ENCODE data around the gene RBFOX2. TPM values are rescaled to one million over a fixed set of nuclear protein-coding genes. Genes with fewer than 3 reads are reported as not detected.
A peak's percentile ranks its signal among the peaks of the same experiment; 100 is the strongest.

The RBFOX2 gene
- total and polyA plus RNA-seq, 10 of the 15 experiments (the other 5 are each of a cell fraction or from before 2014, with no cell fraction given) = 0.01 to 2.7 (median 0.17) TPM; not detected in 4

DNA sequence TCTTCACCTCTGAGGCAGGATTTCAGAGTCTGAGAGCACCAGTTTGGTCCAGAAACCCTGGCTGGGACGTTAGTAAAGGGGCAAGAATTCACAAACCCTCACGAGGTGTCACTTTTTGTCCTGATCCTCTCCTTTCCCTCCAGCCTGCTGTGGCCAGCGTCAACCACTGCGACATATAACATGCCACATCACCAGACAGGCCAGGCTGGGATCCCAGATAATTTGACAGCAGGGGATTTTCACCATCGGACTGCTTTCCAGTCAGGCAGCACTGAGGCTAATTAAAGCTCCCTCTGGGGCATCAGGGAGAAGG, 36.8 kb upstream of the RBFOX2 start:
- Histone ChIP-seq H3K27me3 (replicated peaks in 1 of 2; ENCODE audit: control insufficient read depth in 2 of 2, insufficient read depth in 2 of 2, low read length in 1 of 2) (no peaks in the 10 kb centered on the region; a peak in 1 of 4 replicates), H4K20me1 (ENCODE audit: control insufficient read depth, insufficient read depth) (no peaks in the 10 kb centered on the region), H3K9ac (ENCODE audit: control insufficient read depth, insufficient read depth, low read length) (no peak overlapping the region), H3K9me3 (replicated peaks; ENCODE audit: control insufficient read depth, insufficient read depth, low read length) (no peaks in the 10 kb centered on the region), H3K4me3 (no peak overlapping the region), H3K4me1 (ENCODE audit: control insufficient read depth, insufficient read depth, low read length) (no peaks in the 10 kb centered on the region; the same call in 1 of the 2 replicates), H3K27ac (ENCODE audit: control insufficient read depth, insufficient read depth) (no peak overlapping the region), H3K79me2 (ENCODE audit: control insufficient read depth, insufficient read depth, low read length) (no peaks in the 10 kb centered on the region), H2AFZ (ENCODE audit: control insufficient read depth, low read depth, low read length) (peak overlapping the region; percentile 76), H3K4me2 (ENCODE audit: control insufficient read depth, insufficient read depth) (peak overlapping the region; percentile 48), H3K36me3 (ENCODE audit: control insufficient read depth in 2 of 2, insufficient read depth in 2 of 2, low read length in 1 of 2) (no peaks in the 10 kb centered on the region)
- TF ChIP-seq SMAD5 (IDR thresholded peaks at IDR 0.05; ENCODE audit: low read depth) = no peak
- BruUV-seq (replicated peaks) = no TSS peak
- SMC1A ChIA-PET (ENCODE audit: uncharacterized antibody, unreplicated experiment) = interaction anchor here (0.7 to 2.8 kb wide), 8 partner anchors 41 to 438 kb away, joined by 3 to 15 read pairs (median 3); no protein-coding TSS in a partner anchor
- intact Hi-C loops (cut with micrococcal nuclease; ENCODE audit: unreplicated experiment) (loop anchor here (5.0 kb wide), 1 partner anchor 57 kb away; no protein-coding TSS in a partner anchor), in situ Hi-C loops (cut with MboI) (no loop called here)
- WGBS (ENCODE audit: insufficient coverage, insufficient replicate concordance, low lambda C conversion rate, missing lambda C conversion rate) = 40% methylated on average over 5 of the region's 5 CpGs
- RAD21 ChIA-PET (ENCODE audit: unreplicated experiment) = interaction anchor here (0.7 to 2.3 kb wide), 11 partner anchors 20 to 439 kb away, joined by 3 to 18 read pairs (median 4); partner anchors contain the start of gene APOL2
- FAIRE-seq (no peak), DNase-seq (ENCODE audit: low read depth, low spot score) (no peak), ATAC-seq (no peak; the same call in 2 of the 3 replicates)
- POLR2A ChIA-PET = no interaction called here
- CTCF ChIA-PET = interaction anchor here (0.6 to 2.8 kb wide), 64 partner anchors 9 to 714 kb away, joined by 3 to 35 read pairs (median 4); partner anchors contain the start of gene APOL2

DNA sequence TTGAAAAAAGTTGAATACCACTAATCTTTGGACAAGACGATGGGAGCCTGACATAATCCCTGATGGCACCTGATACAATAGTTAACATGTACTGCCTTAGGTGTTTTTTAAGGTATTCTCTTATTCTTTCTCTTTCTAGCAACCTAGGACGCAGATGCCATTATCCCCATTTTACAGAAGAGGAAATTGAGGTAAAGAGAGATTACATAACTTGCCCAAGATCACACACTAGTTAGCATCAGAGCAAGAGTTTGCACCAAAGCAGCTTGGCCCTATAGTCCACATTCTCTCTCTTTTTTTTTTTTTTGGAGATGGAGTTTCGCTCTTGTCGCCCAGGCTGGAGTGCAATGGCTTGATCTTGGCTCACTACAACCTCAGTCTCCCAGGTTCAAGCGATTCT, 35.7 kb upstream of the RBFOX2 start:
- Histone ChIP-seq H3K36me3 (ENCODE audit: control insufficient read depth in 2 of 2, insufficient read depth in 2 of 2, low read length in 1 of 2) (no peaks in the 10 kb centered on the region), H3K27ac (ENCODE audit: control insufficient read depth, insufficient read depth) (no peak overlapping the region), H3K4me1 (ENCODE audit: control insufficient read depth, insufficient read depth, low read length) (no peaks in the 10 kb centered on the region; the same call in 1 of the 2 replicates), H3K9me3 (replicated peaks; ENCODE audit: control insufficient read depth, insufficient read depth, low read length) (no peaks in the 10 kb centered on the region), H3K4me2 (ENCODE audit: control insufficient read depth, insufficient read depth) (no peak overlapping the region), H3K27me3 (replicated peaks in 1 of 2; ENCODE audit: control insufficient read depth in 2 of 2, insufficient read depth in 2 of 2, low read length in 1 of 2) (no peaks in the 10 kb centered on the region; a peak in 1 of 4 replicates), H3K4me3 (no peak overlapping the region), H2AFZ (ENCODE audit: control insufficient read depth, low read depth, low read length) (no peak overlapping the region), H3K79me2 (ENCODE audit: control insufficient read depth, insufficient read depth, low read length) (no peaks in the 10 kb centered on the region), H4K20me1 (ENCODE audit: control insufficient read depth, insufficient read depth) (no peaks in the 10 kb centered on the region), H3K9ac (ENCODE audit: control insufficient read depth, insufficient read depth, low read length) (no peak overlapping the region)
- ChIA-PET RAD21 (ENCODE audit: unreplicated experiment) (interaction anchor here (1.2 to 2.3 kb wide), 4 partner anchors 58 to 438 kb away, joined by 3 to 18 read pairs (median 6); no protein-coding TSS in a partner anchor), POLR2A (no interaction called here), SMC1A (ENCODE audit: uncharacterized antibody, unreplicated experiment) (interaction anchor here (0.9 to 2.8 kb wide), 4 partner anchors 49 to 437 kb away, joined by 3 to 15 read pairs (median 6); no protein-coding TSS in a partner anchor), CTCF (interaction anchor here (0.6 to 2.3 kb wide), 16 partner anchors 8 to 713 kb away, joined by 3 to 35 read pairs (median 8); no protein-coding TSS in a partner anchor)
- no peak for DNase-seq (ENCODE audit: low read depth, low spot score)
- in situ Hi-C loops (cut with MboI) = no loop called here
- no peak for ATAC-seq
- WGBS (ENCODE audit: insufficient coverage, insufficient replicate concordance, low lambda C conversion rate, missing lambda C conversion rate) = 22% methylated on average over 5 of the region's 5 CpGs
- intact Hi-C loops (cut with micrococcal nuclease; ENCODE audit: unreplicated experiment) = no loop called here
- no peak for FAIRE-seq
- no TSS peak for BruUV-seq (replicated peaks)
- no peak for TF ChIP-seq MTA3 (IDR thresholded peaks at IDR 0.05; ENCODE audit: borderline replicate concordance, low read length)
- TF ChIP-seq MYC (IDR thresholded peaks at IDR 0.05; ENCODE audit: insufficient read depth, insufficient read length, insufficient replicate concordance, low read length, severe bottlenecking) = no peak
- TF ChIP-seq NFIC (IDR thresholded peaks at IDR 0.05; ENCODE audit: low read depth, low read length) = no peak
- TF ChIP-seq SMC3 (IDR thresholded peaks at IDR 0.05; ENCODE audit: borderline replicate concordance, low read length) = no peak
- TF ChIP-seq IKZF1 (conservative IDR thresholded peaks at IDR 0.05) = no peak
- no peak for TF ChIP-seq ZNF24 (IDR thresholded peaks at IDR 0.05)
- no peak for TF ChIP-seq SUZ12 (IDR thresholded peaks at IDR 0.05; ENCODE audit: unreplicated experiment)
- TF ChIP-seq, protein P1, sequence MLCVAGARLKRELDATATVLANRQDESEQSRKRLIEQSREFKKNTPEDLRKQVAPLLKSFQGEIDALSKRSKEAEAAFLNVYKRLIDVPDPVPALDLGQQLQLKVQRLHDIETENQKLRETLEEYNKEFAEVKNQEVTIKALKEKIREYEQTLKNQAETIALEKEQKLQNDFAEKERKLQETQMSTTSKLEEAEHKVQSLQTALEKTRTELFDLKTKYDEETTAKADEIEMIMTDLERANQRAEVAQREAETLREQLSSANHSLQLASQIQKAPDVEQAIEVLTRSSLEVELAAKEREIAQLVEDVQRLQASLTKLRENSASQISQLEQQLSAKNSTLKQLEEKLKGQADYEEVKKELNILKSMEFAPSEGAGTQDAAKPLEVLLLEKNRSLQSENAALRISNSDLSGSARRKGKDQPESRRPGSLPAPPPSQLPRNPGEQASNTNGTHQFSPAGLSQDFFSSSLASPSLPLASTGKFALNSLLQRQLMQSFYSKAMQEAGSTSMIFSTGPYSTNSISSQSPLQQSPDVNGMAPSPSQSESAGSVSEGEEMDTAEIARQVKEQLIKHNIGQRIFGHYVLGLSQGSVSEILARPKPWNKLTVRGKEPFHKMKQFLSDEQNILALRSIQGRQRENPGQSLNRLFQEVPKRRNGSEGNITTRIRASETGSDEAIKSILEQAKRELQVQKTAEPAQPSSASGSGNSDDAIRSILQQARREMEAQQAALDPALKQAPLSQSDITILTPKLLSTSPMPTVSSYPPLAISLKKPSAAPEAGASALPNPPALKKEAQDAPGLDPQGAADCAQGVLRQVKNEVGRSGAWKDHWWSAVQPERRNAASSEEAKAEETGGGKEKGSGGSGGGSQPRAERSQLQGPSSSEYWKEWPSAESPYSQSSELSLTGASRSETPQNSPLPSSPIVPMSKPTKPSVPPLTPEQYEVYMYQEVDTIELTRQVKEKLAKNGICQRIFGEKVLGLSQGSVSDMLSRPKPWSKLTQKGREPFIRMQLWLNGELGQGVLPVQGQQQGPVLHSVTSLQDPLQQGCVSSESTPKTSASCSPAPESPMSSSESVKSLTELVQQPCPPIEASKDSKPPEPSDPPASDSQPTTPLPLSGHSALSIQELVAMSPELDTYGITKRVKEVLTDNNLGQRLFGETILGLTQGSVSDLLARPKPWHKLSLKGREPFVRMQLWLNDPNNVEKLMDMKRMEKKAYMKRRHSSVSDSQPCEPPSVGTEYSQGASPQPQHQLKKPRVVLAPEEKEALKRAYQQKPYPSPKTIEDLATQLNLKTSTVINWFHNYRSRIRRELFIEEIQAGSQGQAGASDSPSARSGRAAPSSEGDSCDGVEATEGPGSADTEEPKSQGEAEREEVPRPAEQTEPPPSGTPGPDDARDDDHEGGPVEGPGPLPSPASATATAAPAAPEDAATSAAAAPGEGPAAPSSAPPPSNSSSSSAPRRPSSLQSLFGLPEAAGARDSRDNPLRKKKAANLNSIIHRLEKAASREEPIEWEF (IDR thresholded peaks at IDR 0.05; ENCODE audit: insufficient replicate concordance, low read depth, low read length) = no peak
- TF ChIP-seq TAF1 (IDR thresholded peaks at IDR 0.05; ENCODE audit: borderline replicate concordance, low read depth, low read length) = no peak

Measured in GM12878 (cell line).